HFFc6 (cell line): Measurements from ENCODE around the gene RALGPS1. TPM values are rescaled to one million over a fixed set of nuclear protein-coding genes. Genes with fewer than 3 reads are reported as not detected.
A peak's percentile ranks its signal among the peaks of the same experiment; 100 is the strongest.

Experiments
- DNase-seq: peaks from one replicate; pipeline ENCODE4 v3.0.0-alpha.2; 2018
- H3K27ac Mint-ChIP-seq: 2 replicates; pipeline ENCODE4 v1.8.0; 2020; ENCODE audit warnings: mild to moderate bottlenecking, mixed read lengths
- H3K27me3 Mint-ChIP-seq: 2 replicates; pipeline ENCODE4 v1.8.0; 2021; ENCODE audit warnings: mild to moderate bottlenecking, moderate library complexity, mixed read lengths; ENCODE audit not compliant: insufficient read depth
- H3K36me3 Mint-ChIP-seq: 2 replicates; pipeline ENCODE4 v1.8.0; 2021; ENCODE audit warnings: low read depth, mixed read lengths
- H3K4me1 Mint-ChIP-seq: 2 replicates; pipeline ENCODE4 v1.8.0; 2020; ENCODE audit warnings: low read depth, mixed read lengths
- H3K4me3 Mint-ChIP-seq: 2 replicates; pipeline ENCODE4 v1.8.0; 2020; ENCODE audit warnings: mild to moderate bottlenecking, moderate library complexity, mixed read lengths
- H3K9me3 Mint-ChIP-seq: 2 replicates; pipeline ENCODE4 v1.8.0; 2020; ENCODE audit warnings: mild to moderate bottlenecking, mixed read lengths
- CTCF ChIP-seq: fragments of 200-600 bp; sonication (generic); IDR thresholded peaks from 2 replicates; pipeline ENCODE4 v1.5.0; 2021; ENCODE audit warnings: antibody characterized with exemption, mild to moderate bottlenecking
- total RNA-seq, 6 experiments: library from RNA; stranded (reverse); fragmentation: NEBNext Ultra II Directional; extraction: Animal tissue kit (Norgen Biotek cat#: 25700); gene quantifications; 2 replicates in 1 of 6; 3 replicates in 5 of 6; pipeline ENCODE4 v1.2.3, GENCODE V29; 2021

RALGPS1 gene
- total RNA-seq, 6 experiments from 2014 or later = 0.68 to 1.6 (median 1.1) TPM

GRCh38 chr9:127130235-127130634, 215.7 kb downstream of the RALGPS1 start:
- DNase-seq = no peak
- H3K27me3 Mint-ChIP-seq = no peaks in the 10 kb centered on the region
- H3K4me3 Mint-ChIP-seq = no peak overlapping the region
- TF ChIP-seq CTCF = no peak
- no peaks in the 10 kb centered on the region for H3K36me3 Mint-ChIP-seq
- no peaks in the 10 kb centered on the region for H3K9me3 Mint-ChIP-seq
- H3K27ac Mint-ChIP-seq = peak overlapping the region; percentile 97; the same call in 1 of the 2 replicates
- H3K4me1 Mint-ChIP-seq = peaks cover 93% of the 10 kb centered on the region

- Mint-ChIP-seq H3K4me3 (peak overlapping the region; percentile 59), H3K36me3 (no peaks in the 10 kb centered on the region), H3K4me1 (peaks cover 92% of the 10 kb centered on the region), H3K27me3 (no peaks in the 10 kb centered on the region), H3K9me3 (no peaks in the 10 kb centered on the region), H3K27ac (peak overlapping the region; percentile 97)
- TF ChIP-seq CTCF = no peak
- peak; percentile 87 for DNase-seq
Observed at GRCh38 chr9:127130661-127131538, 216.3 kb downstream of the RALGPS1 start.

GRCh38 chr9:127131871-127132270, 217.3 kb downstream of the RALGPS1 start:
- Mint-ChIP-seq H3K27ac (peak overlapping the region; percentile 97), H3K9me3 (no peaks in the 10 kb centered on the region), H3K4me3 (peak overlapping the region; percentile 59), H3K27me3 (no peaks in the 10 kb centered on the region), H3K36me3 (no peaks in the 10 kb centered on the region), H3K4me1 (peaks cover 82% of the 10 kb centered on the region)
- TF ChIP-seq CTCF = no peak
- peak; percentile 63 for DNase-seq

- Mint-ChIP-seq H3K4me1 (peaks cover 77% of the 10 kb centered on the region), H3K36me3 (no peaks in the 10 kb centered on the region), H3K27ac (peak overlapping the region; percentile 97), H3K4me3 (peak overlapping the region; percentile 59), H3K27me3 (no peaks in the 10 kb centered on the region), H3K9me3 (no peaks in the 10 kb centered on the region)
- no peak for DNase-seq
- TF ChIP-seq CTCF = no peak
Observed at GRCh38 chr9:127132375-127132774, 217.8 kb downstream of the RALGPS1 start.

GRCh38 chr9:127132921-127133647, 218.5 kb downstream of the RALGPS1 start:
- Mint-ChIP-seq H3K36me3 (no peaks in the 10 kb centered on the region), H3K27me3 (0 out of 2 replicates have a peak, but pooled peaks cover 2% of the 10 kb centered on the region), H3K27ac (peak overlapping the region; percentile 98), H3K4me1 (peaks cover 73% of the 10 kb centered on the region), H3K4me3 (peak overlapping the region; percentile 81), H3K9me3 (no peaks in the 10 kb centered on the region)
- TF ChIP-seq CTCF = no peak
- DNase-seq = peak; percentile 15
